ENCODE data around the gene BRD3. TPM values are rescaled to one million over a fixed set of nuclear protein-coding genes. Genes with fewer than 3 reads are reported as not detected.
A peak's percentile ranks its signal among the peaks of the same experiment; 100 is the strongest.
"Not testable (repeated sequence)": the region's sequence is repeated elsewhere in the genome, so short reads cannot be mapped to it uniquely, and the experiment has no call there.

The BRD3 gene
- total RNA-seq, 6 donors from 2014 or later: 20.2 to 87.7 (median 44.3) TPM

GRCh38 chr9:134073500-134073899 is 5.7 kb upstream of the BRD3 start:
- H3K27ac ChIP-seq: no peak overlapping the region
- peaks cover 0 to 8% (median 2%) of the 10 kb centered on the region in 4 donors for H3K4me1 ChIP-seq
- H3K9me3 ChIP-seq: peaks cover 0 to 18% (median 3%) of the 10 kb centered on the region in 4 donors
- no peaks in the 10 kb centered on the region for H3K36me3 ChIP-seq
- H3K4me3 ChIP-seq: no peak overlapping the region
- DNase-seq: no peak
- no peak for ATAC-seq (ENCODE audit: low FRiP score in 2 of 2)
- H3K27me3 ChIP-seq: no peaks in the 10 kb centered on the region
- no peak for TF ChIP-seq CTCF (IDR thresholded peaks at IDR 0.05)
- no peak for TF ChIP-seq POLR2A (IDR thresholded peaks at IDR 0.05)
- no peak for TF ChIP-seq EP300 (IDR thresholded peaks at IDR 0.05)
- TF ChIP-seq POLR2AphosphoS5 (IDR thresholded peaks at IDR 0.05): no peak
- 71 to 78% methylated on average over 6 of the region's 6 CpGs for WGBS, 2 donors

GRCh38 chr9:134072683-134073082 is 4.9 kb upstream of the BRD3 start:
- H3K36me3 ChIP-seq; DNase-seq; H3K4me1 ChIP-seq; H3K4me3 ChIP-seq; ATAC-seq (ENCODE audit: low FRiP score in 2 of 2); H3K27ac ChIP-seq; H3K27me3 ChIP-seq: not testable (repeated sequence)
- WGBS, 2 donors: 81 to 92% methylated on average over 7 of the region's 7 CpGs
- H3K9me3 ChIP-seq: peaks cover 0 to 18% (median 3%) of the 10 kb centered on the region in 4 donors

- H3K4me3 ChIP-seq: no peak overlapping the region
- peaks cover 7 to 17% (median 10%) of the 10 kb centered on the region in 4 donors for H3K4me1 ChIP-seq
- 91 to 96% methylated on average over 11 to 12 of the region's 12 CpGs for WGBS, 2 donors
- no peaks in the 10 kb centered on the region for H3K36me3 ChIP-seq
- TF ChIP-seq CTCF (IDR thresholded peaks at IDR 0.05) (no peak), POLR2A (IDR thresholded peaks at IDR 0.05) (no peak), POLR2AphosphoS5 (IDR thresholded peaks at IDR 0.05) (no peak), EP300 (IDR thresholded peaks at IDR 0.05) (no peak)
- peaks cover 0 to 3% (median 0%) of the 10 kb centered on the region in 4 donors for H3K9me3 ChIP-seq
- DNase-seq (peak in 1 of 2 donors; percentile 16), ATAC-seq (ENCODE audit: low FRiP score in 2 of 2) (no peak)
- no peaks in the 10 kb centered on the region for H3K27me3 ChIP-seq
- no peak overlapping the region for H3K27ac ChIP-seq
Measured at GRCh38 chr9:134071149-134071548, 3.3 kb upstream of the BRD3 start.

- WGBS, 2 donors: 65 to 83% methylated on average over 5 to 12 of the region's 12 CpGs
- H3K36me3 ChIP-seq: no peaks in the 10 kb centered on the region
- no peak overlapping the region for H3K4me3 ChIP-seq
- no peak overlapping the region for H3K27ac ChIP-seq
- TF ChIP-seq POLR2A (IDR thresholded peaks at IDR 0.05) (no peak), CTCF (IDR thresholded peaks at IDR 0.05) (no peak), EP300 (IDR thresholded peaks at IDR 0.05) (no peak)
- H3K27me3 ChIP-seq: no peaks in the 10 kb centered on the region
- peaks cover 20 to 32% (median 24%) of the 10 kb centered on the region in 4 donors for H3K4me1 ChIP-seq
- H3K9me3 ChIP-seq: no peaks in the 10 kb centered on the region
- DNase-seq: peak in 1 of 2 donors; percentile 34
- ATAC-seq (ENCODE audit: low FRiP score in 2 of 2): no peak
Measured at GRCh38 chr9:134069480-134070399, 1.9 kb upstream of the BRD3 start.

GRCh38 chr9:134068744-134069479 is 1.1 kb upstream of the BRD3 start:
- TF ChIP-seq POLR2AphosphoS5 (IDR thresholded peaks at IDR 0.05) (no peak), CTCF (IDR thresholded peaks at IDR 0.05) (no peak), POLR2A (IDR thresholded peaks at IDR 0.05) (no peak), EP300 (IDR thresholded peaks at IDR 0.05) (no peak)
- Histone ChIP-seq H3K9me3 (no peaks in the 10 kb centered on the region), H3K27me3 (no peaks in the 10 kb centered on the region), H3K4me3 (peak overlapping the region; percentile 88 to 96 (median 92)), H3K27ac (peak overlapping the region; percentile 96 to 99 (median 97)), H3K4me1 (peaks cover 25 to 40% (median 27%) of the 10 kb centered on the region in 4 donors), H3K36me3 (no peaks in the 10 kb centered on the region)
- 19 to 29% methylated on average over 29 to 31 of the region's 31 CpGs for WGBS, 2 donors
- ATAC-seq (ENCODE audit: low FRiP score in 2 of 2) (peak in 1 of 2 donors; percentile 4), DNase-seq (no peak)
